HG03460 (cell line): ENCODE results near the gene SYNGAP1.
"Not testable (repeated sequence)": the region's sequence is repeated elsewhere in the genome, so short reads cannot be mapped to it uniquely, and the experiment has no call there.

Source experiments
- ATAC-seq: cut with Tn5 transposase; IDR thresholded peaks from one replicate; pipeline ENCODE4 v1.9.1; 2021; ENCODE audit not compliant: unreplicated experiment

The SYNGAP1 gene

GRCh38 chr6:33459226-33459625 is 39.4 kb downstream of the SYNGAP1 start:
- no peak for ATAC-seq

- ATAC-seq, result no peak
Measured at GRCh38 chr6:33466075-33466735, 46.3 kb downstream of the SYNGAP1 start.

DNA sequence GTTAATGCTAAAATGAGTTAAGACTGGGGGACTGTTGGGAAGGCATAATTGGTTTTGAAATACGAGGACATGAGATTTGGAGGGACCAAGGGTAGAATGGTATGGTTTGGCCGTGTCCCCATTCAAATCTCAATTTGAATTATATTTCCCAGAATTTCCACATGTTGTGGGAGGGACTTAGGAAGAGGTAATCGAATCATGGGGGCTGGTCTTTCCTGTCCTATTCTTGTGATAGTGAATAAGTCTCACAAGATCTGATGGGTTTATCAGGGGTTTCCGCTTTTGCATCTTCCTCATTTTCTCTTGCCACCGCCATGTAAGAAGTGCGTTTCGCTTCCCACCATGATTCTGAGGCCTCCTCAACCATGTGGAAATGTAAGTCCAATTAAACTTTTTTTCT is 47.2 kb downstream of the SYNGAP1 start:
- ATAC-seq, result no peak

DNA sequence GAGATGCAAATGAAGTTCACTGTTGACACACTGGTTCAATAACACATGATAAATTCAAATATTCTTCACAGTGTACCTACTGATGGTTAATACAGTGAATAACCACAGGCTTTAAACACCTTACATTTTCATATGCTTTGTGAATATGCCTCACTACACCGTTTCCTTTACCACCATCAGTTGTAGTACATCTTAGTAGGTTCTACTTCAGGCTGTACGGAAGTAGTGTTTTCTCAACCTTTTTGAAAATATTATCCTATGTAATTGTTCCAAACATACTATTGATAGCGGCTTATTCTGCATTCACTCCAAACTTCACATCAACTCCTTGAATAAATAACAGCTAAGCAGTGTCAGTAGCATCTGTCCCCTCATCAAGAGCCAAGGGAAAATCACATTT is 49.8 kb downstream of the SYNGAP1 start:
- no peak for ATAC-seq

GRCh38 chr6:33477864-33478263 is 58.0 kb downstream of the SYNGAP1 start:
- no peak for ATAC-seq

- ATAC-seq, result no peak
Measured at GRCh38 chr6:33481192-33481591, 61.3 kb downstream of the SYNGAP1 start.

- not testable (repeated sequence) for ATAC-seq
Measured at GRCh38 chr6:33482620-33483019, 62.8 kb downstream of the SYNGAP1 start.

- no peak for ATAC-seq
Measured at GRCh38 chr6:33483678-33484077, 63.8 kb downstream of the SYNGAP1 start.

- ATAC-seq, result not testable (repeated sequence)
Measured at GRCh38 chr6:33484673-33485262, 64.9 kb downstream of the SYNGAP1 start.

DNA sequence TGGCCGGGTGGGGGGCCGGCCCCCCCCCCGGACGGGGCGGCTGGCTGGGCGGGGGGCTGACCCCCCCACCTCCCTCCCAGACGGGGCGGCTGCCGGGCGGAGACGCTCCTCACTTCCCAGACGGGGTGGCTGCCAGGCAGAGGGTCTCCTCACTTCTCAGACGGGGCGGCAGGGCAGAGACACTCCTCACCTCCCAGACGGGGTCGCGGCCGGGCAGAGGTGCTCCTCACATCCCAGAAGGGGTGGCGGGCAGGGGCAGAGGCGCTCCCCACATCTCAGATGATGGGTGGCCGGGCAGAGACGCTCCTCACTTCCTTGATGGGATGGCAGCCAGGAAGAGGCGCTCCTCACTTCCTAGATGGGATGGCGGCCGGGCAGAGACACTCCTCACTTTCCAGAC is 65.8 kb downstream of the SYNGAP1 start:
- ATAC-seq, result not testable (repeated sequence)

GRCh38 chr6:33488339-33488738 is 68.5 kb downstream of the SYNGAP1 start:
- no peak for ATAC-seq

GRCh38 chr6:33490198-33490597 is 70.3 kb downstream of the SYNGAP1 start:
- ATAC-seq, result no peak

- no peak for ATAC-seq
Measured at GRCh38 chr6:33490621-33491020, 70.8 kb downstream of the SYNGAP1 start.

DNA sequence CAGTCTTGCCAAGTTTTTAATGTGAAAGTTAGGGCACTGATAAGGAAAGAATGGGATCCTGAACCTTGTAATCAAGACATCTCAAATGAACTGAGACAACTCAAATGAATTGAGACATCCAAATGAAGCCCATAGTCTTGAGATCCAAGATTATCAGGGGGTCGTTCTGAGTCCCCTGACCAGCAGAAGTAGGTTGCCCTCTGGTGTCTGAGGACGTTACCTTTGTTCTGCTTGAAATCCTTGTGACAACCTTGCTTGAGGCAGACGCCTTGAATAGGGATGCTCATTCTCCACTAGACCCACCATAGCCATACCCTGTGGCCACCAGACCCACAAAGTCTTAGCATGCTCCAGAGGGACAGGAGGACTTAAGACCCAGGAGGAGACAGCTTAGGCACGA is 72.2 kb downstream of the SYNGAP1 start:
- no peak for ATAC-seq

GRCh38 chr6:33497157-33497556 is 77.3 kb downstream of the SYNGAP1 start:
- no peak for ATAC-seq

GRCh38 chr6:33502486-33502885 is 82.6 kb downstream of the SYNGAP1 start:
- no peak for ATAC-seq

GRCh38 chr6:33504486-33504885 is 84.6 kb downstream of the SYNGAP1 start:
- no peak for ATAC-seq
